Endodermal cell (in vitro differentiated cells): Measurements from ENCODE around the gene NISCH. TPM values are rescaled to one million over a fixed set of nuclear protein-coding genes. Genes with fewer than 3 reads are reported as not detected.

Experiments used
- DNase-seq: peaks from one replicate; pipeline ENCODE4 v3.0.0-alpha.2; 2017
- H3K27ac ChIP-seq: 2 replicates; pipeline ENCODE4 v1.5.1; 2013; ENCODE audit warnings: mild to moderate bottlenecking, low read depth, low read length, moderate library complexity
- H3K27me3 ChIP-seq: 2 replicates; pipeline ENCODE4 v1.6.1; 2013; ENCODE audit warnings: mild to moderate bottlenecking, low read length, moderate library complexity; ENCODE audit not compliant: insufficient read depth, control insufficient read depth, poor library complexity, severe bottlenecking
- H3K36me3 ChIP-seq: 2 replicates; pipeline ENCODE4 v1.7.0; 2013; ENCODE audit warnings: mild to moderate bottlenecking, low read length, moderate library complexity; ENCODE audit not compliant: control insufficient read depth, insufficient read depth
- H3K4me1 ChIP-seq: one replicate; pipeline ENCODE4 v1.7.0; 2013; ENCODE audit warnings: low read length; ENCODE audit not compliant: control insufficient read depth, insufficient read depth
- H3K4me3 ChIP-seq: 2 replicates; pipeline ENCODE4 v1.5.1; 2013; ENCODE audit warnings: mild to moderate bottlenecking, low read length, moderate library complexity
- H3K9ac ChIP-seq: 2 replicates; pipeline ENCODE4 v1.6.1; 2013; ENCODE audit warnings: mild to moderate bottlenecking, low read length, moderate library complexity; ENCODE audit not compliant: poor library complexity, severe bottlenecking; ENCODE audit errors: extremely low read depth
- H3K9me3 ChIP-seq: 2 replicates; pipeline ENCODE4 v1.6.1; 2013; ENCODE audit warnings: mild to moderate bottlenecking, low read length, moderate library complexity; ENCODE audit not compliant: control insufficient read depth
- H3K27ac Mint-ChIP-seq: 2 replicates; pipeline ENCODE4 v1.8.0; 2020; ENCODE audit warnings: mixed read lengths
- H3K27me3 Mint-ChIP-seq: 2 replicates; pipeline ENCODE4 v1.8.0; 2021; ENCODE audit warnings: mild to moderate bottlenecking, mixed read lengths; ENCODE audit not compliant: insufficient read depth
- H3K36me3 Mint-ChIP-seq: 2 replicates; pipeline ENCODE4 v1.8.0; 2020; ENCODE audit warnings: low read depth, mixed read lengths
- H3K4me1 Mint-ChIP-seq: 2 replicates; pipeline ENCODE4 v1.8.0; 2020; ENCODE audit warnings: mixed read lengths
- H3K4me3 Mint-ChIP-seq: 2 replicates; pipeline ENCODE4 v1.8.0; 2020; ENCODE audit warnings: mild to moderate bottlenecking, moderate library complexity, mixed read lengths
- H3K9me3 Mint-ChIP-seq: 2 replicates; pipeline ENCODE4 v1.8.0; 2020; ENCODE audit warnings: mild to moderate bottlenecking, mixed read lengths
- WGBS, 2 experiments: methylation state at CpG; one replicate each; pipeline versions ENCODE4 v1.1.5 to v1.1.7; 2013; ENCODE audit warnings: missing lambda C conversion rate in 2 of 2, mixed read lengths in 1 of 2; ENCODE audit not compliant: insufficient coverage in 1 of 2, insufficient read length in 1 of 2; 5-methylcytosine and 5-hydroxymethylcytosine counted together
- total RNA-seq, 2 donors: library from RNA; stranded (reverse); fragmentation: NEBNext Ultra II Directional in 1 of 2; extraction: Animal tissue kit (Norgen Biotek cat#: 25700) in 1 of 2; gene quantifications; 2 replicates in 1 of 2; 3 replicates in 1 of 2; pipeline ENCODE4 v1.2.1, GENCODE V29; 2021
- TF ChIP-seq, protein P1 (sequence below): fragments of 200-600 bp; sonication (generic); conservative IDR thresholded peaks from 2 replicates; pipeline ENCODE4 v1.5.0; 2021; ENCODE audit warnings: antibody characterized with exemption, mild to moderate bottlenecking

The NISCH gene
- total RNA-seq, 2 donors from 2014 or later, result 151 to 156 TPM

DNA sequence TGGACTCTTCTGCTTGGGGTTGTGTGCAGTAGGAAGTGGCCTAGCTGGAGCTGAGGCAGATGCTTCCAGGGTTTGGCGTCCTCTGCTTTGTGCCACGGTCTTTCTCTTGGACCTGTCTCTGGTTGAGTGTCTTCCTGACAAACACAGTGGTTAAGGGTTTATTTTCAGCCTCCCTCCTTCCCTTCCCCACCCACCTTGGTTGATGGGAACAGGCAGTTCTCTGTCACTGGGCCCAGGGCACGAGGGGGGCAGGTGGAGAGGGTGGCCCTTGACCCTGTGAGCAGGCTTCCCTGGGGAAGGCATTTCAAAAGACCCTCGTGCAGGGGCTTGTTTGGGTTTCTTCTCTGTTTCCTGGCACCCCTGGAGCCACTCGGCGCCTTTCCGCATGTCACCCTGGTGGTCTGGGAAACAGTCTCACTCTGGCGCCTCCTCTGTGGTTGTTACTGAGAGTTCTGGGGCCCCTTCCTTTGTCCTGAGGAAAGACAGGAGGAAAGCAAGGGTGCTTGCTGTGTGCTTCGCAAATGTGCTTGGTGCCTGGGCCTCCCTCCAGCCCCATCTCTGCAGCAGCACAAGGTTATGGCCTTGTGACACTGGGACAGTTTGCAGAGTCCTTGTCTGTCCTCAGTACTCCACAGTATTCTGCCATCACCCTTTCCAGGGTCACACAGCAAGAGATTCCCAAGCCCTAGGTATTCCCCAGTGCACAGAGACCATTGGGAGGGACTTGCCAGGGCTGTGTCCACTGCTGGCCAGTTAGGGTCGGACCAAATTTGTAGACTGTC lies 29.5 kb downstream of the NISCH start:
- Histone ChIP-seq H3K4me3 (no peak overlapping the region), H3K27ac (peak overlapping the region; percentile 29), H3K36me3 (peaks cover 75% of the 10 kb centered on the region), H3K27me3 (no peaks in the 10 kb centered on the region), H3K4me1 (no peaks in the 10 kb centered on the region), H3K9ac (no peak overlapping the region), H3K9me3 (no peaks in the 10 kb centered on the region)
- TF ChIP-seq, protein P1, sequence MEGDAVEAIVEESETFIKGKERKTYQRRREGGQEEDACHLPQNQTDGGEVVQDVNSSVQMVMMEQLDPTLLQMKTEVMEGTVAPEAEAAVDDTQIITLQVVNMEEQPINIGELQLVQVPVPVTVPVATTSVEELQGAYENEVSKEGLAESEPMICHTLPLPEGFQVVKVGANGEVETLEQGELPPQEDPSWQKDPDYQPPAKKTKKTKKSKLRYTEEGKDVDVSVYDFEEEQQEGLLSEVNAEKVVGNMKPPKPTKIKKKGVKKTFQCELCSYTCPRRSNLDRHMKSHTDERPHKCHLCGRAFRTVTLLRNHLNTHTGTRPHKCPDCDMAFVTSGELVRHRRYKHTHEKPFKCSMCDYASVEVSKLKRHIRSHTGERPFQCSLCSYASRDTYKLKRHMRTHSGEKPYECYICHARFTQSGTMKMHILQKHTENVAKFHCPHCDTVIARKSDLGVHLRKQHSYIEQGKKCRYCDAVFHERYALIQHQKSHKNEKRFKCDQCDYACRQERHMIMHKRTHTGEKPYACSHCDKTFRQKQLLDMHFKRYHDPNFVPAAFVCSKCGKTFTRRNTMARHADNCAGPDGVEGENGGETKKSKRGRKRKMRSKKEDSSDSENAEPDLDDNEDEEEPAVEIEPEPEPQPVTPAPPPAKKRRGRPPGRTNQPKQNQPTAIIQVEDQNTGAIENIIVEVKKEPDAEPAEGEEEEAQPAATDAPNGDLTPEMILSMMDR, result no peak
- 93 to 94% methylated on average over 6 to 10 of the region's 10 CpGs for WGBS, 2 experiments
- Mint-ChIP-seq H3K36me3 (peaks cover 53% of the 10 kb centered on the region), H3K4me1 (no peaks in the 10 kb centered on the region), H3K27me3 (no peaks in the 10 kb centered on the region), H3K9me3 (no peaks in the 10 kb centered on the region), H3K4me3 (no peak overlapping the region), H3K27ac (peak overlapping the region; percentile 52)
- no peak for DNase-seq

DNA sequence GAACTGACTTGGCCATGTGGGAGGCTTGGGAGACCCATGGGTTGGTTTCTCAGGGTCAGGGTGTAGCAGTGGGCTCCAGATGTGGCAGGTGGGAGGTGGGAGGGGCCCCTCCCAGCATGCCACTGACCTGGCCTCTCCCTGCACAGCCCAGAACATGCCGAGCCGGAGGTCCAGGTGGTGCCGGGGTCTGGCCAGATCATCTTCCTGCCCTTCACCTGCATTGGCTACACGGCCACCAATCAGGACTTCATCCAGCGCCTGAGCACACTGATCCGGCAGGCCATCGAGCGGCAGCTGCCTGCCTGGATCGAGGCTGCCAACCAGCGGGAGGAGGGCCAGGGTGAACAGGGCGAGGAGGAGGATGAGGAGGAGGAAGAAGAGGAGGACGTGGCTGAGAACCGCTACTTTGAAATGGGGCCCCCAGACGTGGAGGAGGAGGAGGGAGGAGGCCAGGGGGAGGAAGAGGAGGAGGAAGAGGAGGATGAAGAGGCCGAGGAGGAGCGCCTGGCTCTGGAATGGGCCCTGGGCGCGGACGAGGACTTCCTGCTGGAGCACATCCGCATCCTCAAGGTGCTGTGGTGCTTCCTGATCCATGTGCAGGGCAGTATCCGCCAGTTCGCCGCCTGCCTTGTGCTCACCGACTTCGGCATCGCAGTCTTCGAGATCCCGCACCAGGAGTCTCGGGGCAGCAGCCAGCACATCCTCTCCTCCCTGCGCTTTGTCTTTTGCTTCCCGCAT lies 31.8 kb downstream of the NISCH start:
- H3K4me1 ChIP-seq, result no peaks in the 10 kb centered on the region
- no peak for DNase-seq
- Mint-ChIP-seq H3K4me1 (no peaks in the 10 kb centered on the region), H3K27me3 (no peaks in the 10 kb centered on the region), H3K27ac (no peak overlapping the region), H3K4me3 (no peak overlapping the region), H3K36me3 (peaks cover 47% of the 10 kb centered on the region), H3K9me3 (no peaks in the 10 kb centered on the region)
- peaks cover 68% of the 10 kb centered on the region for H3K36me3 ChIP-seq
- H3K9me3 ChIP-seq, result no peaks in the 10 kb centered on the region
- no peak overlapping the region for H3K27ac ChIP-seq
- H3K4me3 ChIP-seq, result no peak overlapping the region
- no peaks in the 10 kb centered on the region for H3K27me3 ChIP-seq
- 95 to 96% methylated on average over 19 to 31 of the region's 31 CpGs for WGBS, 2 experiments
- H3K9ac ChIP-seq, result no peak overlapping the region
- TF ChIP-seq, protein P1, result no peak

DNA sequence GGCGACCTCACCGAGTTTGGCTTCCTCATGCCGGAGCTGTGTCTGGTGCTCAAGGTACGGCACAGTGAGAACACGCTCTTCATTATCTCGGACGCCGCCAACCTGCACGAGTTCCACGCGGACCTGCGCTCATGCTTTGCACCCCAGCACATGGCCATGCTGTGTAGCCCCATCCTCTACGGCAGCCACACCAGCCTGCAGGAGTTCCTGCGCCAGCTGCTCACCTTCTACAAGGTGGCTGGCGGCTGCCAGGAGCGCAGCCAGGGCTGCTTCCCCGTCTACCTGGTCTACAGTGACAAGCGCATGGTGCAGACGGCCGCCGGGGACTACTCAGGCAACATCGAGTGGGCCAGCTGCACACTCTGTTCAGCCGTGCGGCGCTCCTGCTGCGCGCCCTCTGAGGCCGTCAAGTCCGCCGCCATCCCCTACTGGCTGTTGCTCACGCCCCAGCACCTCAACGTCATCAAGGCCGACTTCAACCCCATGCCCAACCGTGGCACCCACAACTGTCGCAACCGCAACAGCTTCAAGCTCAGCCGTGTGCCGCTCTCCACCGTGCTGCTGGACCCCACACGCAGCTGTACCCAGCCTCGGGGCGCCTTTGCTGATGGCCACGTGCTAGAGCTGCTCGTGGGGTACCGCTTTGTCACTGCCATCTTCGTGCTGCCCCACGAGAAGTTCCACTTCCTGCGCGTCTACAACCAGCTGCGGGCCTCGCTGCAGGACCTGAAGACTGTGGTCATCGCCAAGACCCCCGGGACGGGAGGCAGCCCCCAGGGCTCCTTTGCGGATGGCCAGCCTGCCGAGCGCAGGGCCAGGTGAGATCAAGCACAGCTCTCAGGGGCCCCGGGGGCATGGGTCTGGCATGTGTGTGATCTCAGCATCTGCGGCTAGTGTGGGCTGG lies 32.6 kb downstream of the NISCH start:
- H3K27me3 Mint-ChIP-seq, result no peaks in the 10 kb centered on the region
- no peak overlapping the region for H3K4me3 ChIP-seq
- H3K4me1 Mint-ChIP-seq, result no peaks in the 10 kb centered on the region
- H3K36me3 ChIP-seq, result peaks cover 60% of the 10 kb centered on the region
- H3K9me3 ChIP-seq, result no peaks in the 10 kb centered on the region
- no peaks in the 10 kb centered on the region for H3K27me3 ChIP-seq
- no peaks in the 10 kb centered on the region for H3K4me1 ChIP-seq
- no peak overlapping the region for H3K9ac ChIP-seq
- no peak overlapping the region for H3K4me3 Mint-ChIP-seq
- no peak for DNase-seq
- 94 to 95% methylated on average over 53 to 58 of the region's 59 CpGs for WGBS, 2 experiments
- H3K9me3 Mint-ChIP-seq, result no peaks in the 10 kb centered on the region
- peaks cover 46% of the 10 kb centered on the region for H3K36me3 Mint-ChIP-seq
- H3K27ac ChIP-seq, result no peak overlapping the region
- H3K27ac Mint-ChIP-seq, result no peak overlapping the region
- TF ChIP-seq, protein P1, result no peak
